HUES64 (cell line): ENCODE measurements around the gene HCST.

ENCODE experiments used
- H3K27ac ChIP-seq: 2 replicates; pipeline ENCODE4 v1.7.0; 2013; ENCODE audit warnings: low read depth, low read length, inconsistent platforms
- H3K27me3 ChIP-seq: 2 replicates; pipeline ENCODE4 v1.6.1; 2013; ENCODE audit warnings: mild to moderate bottlenecking, low read length; ENCODE audit not compliant: insufficient read depth
- H3K36me3 ChIP-seq: 2 replicates; pipeline ENCODE4 v1.6.1; 2013; ENCODE audit warnings: mild to moderate bottlenecking, low read length; ENCODE audit not compliant: insufficient read depth
- H3K4me1 ChIP-seq: 2 replicates; pipeline ENCODE4 v1.6.1; 2013; ENCODE audit warnings: mild to moderate bottlenecking, low read length, moderate library complexity; ENCODE audit not compliant: insufficient read depth
- H3K4me3 ChIP-seq: 2 replicates; pipeline ENCODE4 v1.5.1; 2013; ENCODE audit warnings: mild to moderate bottlenecking, low read length, moderate library complexity
- H3K9ac ChIP-seq: 2 replicates; pipeline ENCODE4 v1.6.1; 2013; ENCODE audit warnings: mild to moderate bottlenecking, low read depth, low read length
- H3K9me3 ChIP-seq: 2 replicates; pipeline ENCODE4 v1.6.1; 2013; ENCODE audit warnings: low read depth, low read length; ENCODE audit not compliant: insufficient read depth
- WGBS: fragments of 150-250, 120-280 bp; methylation state at CpG from one replicate; pipeline ENCODE4 v1.1.7; 2013; ENCODE audit warnings: missing lambda C conversion rate; 5-methylcytosine and 5-hydroxymethylcytosine counted together

HCST gene

GRCh38 chr19:35939307-35940077 lies 37.2 kb downstream of the HCST start:
- H3K9ac ChIP-seq: no peak overlapping the region
- H3K27me3 ChIP-seq: no peaks in the 10 kb centered on the region
- 96% methylated on average over 55 of the region's 55 CpGs for WGBS
- no peaks in the 10 kb centered on the region for H3K9me3 ChIP-seq
- H3K27ac ChIP-seq: no peak overlapping the region
- no peaks in the 10 kb centered on the region; the same call in 1 of the 2 replicates for H3K4me1 ChIP-seq
- peaks cover 14% of the 10 kb centered on the region for H3K36me3 ChIP-seq
- no peak overlapping the region for H3K4me3 ChIP-seq

- Histone ChIP-seq H3K36me3 (peaks cover 14% of the 10 kb centered on the region), H3K27ac (no peak overlapping the region), H3K9ac (no peak overlapping the region), H3K9me3 (no peaks in the 10 kb centered on the region), H3K4me1 (no peaks in the 10 kb centered on the region; the same call in 1 of the 2 replicates), H3K4me3 (no peak overlapping the region), H3K27me3 (no peaks in the 10 kb centered on the region)
- WGBS: 96% methylated on average over 51 of the region's 51 CpGs
Observed at GRCh38 chr19:35940078-35940775, 37.9 kb downstream of the HCST start.

GRCh38 chr19:35940839-35941238 lies 38.5 kb downstream of the HCST start:
- Histone ChIP-seq H3K36me3 (peaks cover 14% of the 10 kb centered on the region), H3K4me1 (no peaks in the 10 kb centered on the region; the same call in 1 of the 2 replicates), H3K9me3 (no peaks in the 10 kb centered on the region), H3K9ac (no peak overlapping the region), H3K4me3 (no peak overlapping the region), H3K27me3 (no peaks in the 10 kb centered on the region), H3K27ac (no peak overlapping the region)
- 90% methylated on average over 4 of the region's 4 CpGs for WGBS

- no peak overlapping the region for H3K9ac ChIP-seq
- WGBS: 97% methylated on average over 3 of the region's 3 CpGs
- H3K9me3 ChIP-seq: no peaks in the 10 kb centered on the region
- no peak overlapping the region for H3K27ac ChIP-seq
- peaks cover 14% of the 10 kb centered on the region for H3K36me3 ChIP-seq
- no peak overlapping the region for H3K4me3 ChIP-seq
- no peaks in the 10 kb centered on the region for H3K27me3 ChIP-seq
- no peaks in the 10 kb centered on the region for H3K4me1 ChIP-seq
Observed at GRCh38 chr19:35942235-35942634, 39.9 kb downstream of the HCST start.

- H3K27me3 ChIP-seq: no peaks in the 10 kb centered on the region
Observed at GRCh38 chr19:35943321-35944301, 41.3 kb downstream of the HCST start.

GRCh38 chr19:35944556-35944955 lies 42.2 kb downstream of the HCST start:
- no peaks in the 10 kb centered on the region for H3K27me3 ChIP-seq
- H3K4me3 ChIP-seq: no peak overlapping the region
- H3K27ac ChIP-seq: no peak overlapping the region
- H3K36me3 ChIP-seq: peaks cover 14% of the 10 kb centered on the region
- H3K9ac ChIP-seq: no peak overlapping the region
- no peaks in the 10 kb centered on the region for H3K9me3 ChIP-seq
- H3K4me1 ChIP-seq: no peaks in the 10 kb centered on the region
- WGBS: 96% methylated on average over 52 of the region's 52 CpGs

More at GRCh38 chr19:35943321-35944301, 41.3 kb downstream of the HCST start:
- H3K4me3 ChIP-seq: no peak overlapping the region
- no peaks in the 10 kb centered on the region for H3K4me1 ChIP-seq
- H3K27ac ChIP-seq: no peak overlapping the region
- H3K36me3 ChIP-seq: peaks cover 14% of the 10 kb centered on the region
- no peaks in the 10 kb centered on the region for H3K9me3 ChIP-seq
- 92% methylated on average over 9 of the region's 9 CpGs for WGBS
- no peak overlapping the region for H3K9ac ChIP-seq

- no peaks in the 10 kb centered on the region for H3K4me1 ChIP-seq
- 94% methylated on average over 11 of the region's 11 CpGs for WGBS
- H3K9me3 ChIP-seq: no peaks in the 10 kb centered on the region
- no peaks in the 10 kb centered on the region for H3K27me3 ChIP-seq
- no peak overlapping the region for H3K9ac ChIP-seq
- no peak overlapping the region for H3K27ac ChIP-seq
- no peak overlapping the region for H3K4me3 ChIP-seq
- H3K36me3 ChIP-seq: peaks cover 9% of the 10 kb centered on the region
Observed at GRCh38 chr19:35945121-35945790, 42.9 kb downstream of the HCST start.

GRCh38 chr19:35946203-35946602 lies 43.9 kb downstream of the HCST start:
- H3K27ac ChIP-seq: no peak overlapping the region
- no peak overlapping the region for H3K9ac ChIP-seq
- H3K36me3 ChIP-seq: peaks cover 5% of the 10 kb centered on the region
- no peaks in the 10 kb centered on the region for H3K9me3 ChIP-seq
- H3K27me3 ChIP-seq: no peaks in the 10 kb centered on the region
- no peak overlapping the region for H3K4me3 ChIP-seq
- WGBS: 92% methylated on average over 4 of the region's 4 CpGs
- no peaks in the 10 kb centered on the region for H3K4me1 ChIP-seq

GRCh38 chr19:35949131-35949530 lies 46.8 kb downstream of the HCST start:
- 74% methylated on average over 2 of the region's 2 CpGs for WGBS
- H3K9me3 ChIP-seq: no peaks in the 10 kb centered on the region

More at GRCh38 chr19:35949131-35949530, 46.8 kb downstream of the HCST start:
- H3K36me3 ChIP-seq: no peaks in the 10 kb centered on the region; the same call in 1 of the 2 replicates
- H3K27me3 ChIP-seq: no peaks in the 10 kb centered on the region; the same call in 1 of the 2 replicates
- H3K9ac ChIP-seq: no peak overlapping the region
- H3K27ac ChIP-seq: no peak overlapping the region
- no peak overlapping the region for H3K4me3 ChIP-seq
- H3K4me1 ChIP-seq: no peaks in the 10 kb centered on the region
